Peyer's patch (tissue), 4 donors: ENCODE measurements around the gene NKX2-1.
A peak's percentile ranks its signal among the peaks of the same experiment; 100 is the strongest.

Experiments
- CTCF ChIP-seq, 6 experiments: fragments of 450-650 bp in 4 of 6; fragments of 200-600 bp in 2 of 6; sonication (generic) in 1 of 6; IDR thresholded peaks; one replicate each; pipeline ENCODE4 v1.5.1; 2017 to 2019; ENCODE audit warnings: antibody characterized with exemption in 6 of 6, mild to moderate bottlenecking in 3 of 6, moderate library complexity in 1 of 6
- POLR2A ChIP-seq, 2 donors: fragments of 450-650 bp; IDR thresholded peaks; one replicate each; pipeline ENCODE4 v1.5.1; 2017; ENCODE audit warnings: antibody characterized with exemption in 2 of 2, mild to moderate bottlenecking in 2 of 2, moderate library complexity in 2 of 2

GRCh38 chr14:36553656-36554260 lies 33.7 kb upstream of the NKX2-1 start:
- peak in 4 of 6 experiments; percentile 38 to 41 (median 40) for TF ChIP-seq CTCF (IDR thresholded peaks at IDR 0.05)
- no peak for TF ChIP-seq POLR2A (IDR thresholded peaks at IDR 0.05)
